ENCODE measurements around the gene SUSD1.
A peak's percentile ranks its signal among the peaks of the same experiment; 100 is the strongest.

DNA sequence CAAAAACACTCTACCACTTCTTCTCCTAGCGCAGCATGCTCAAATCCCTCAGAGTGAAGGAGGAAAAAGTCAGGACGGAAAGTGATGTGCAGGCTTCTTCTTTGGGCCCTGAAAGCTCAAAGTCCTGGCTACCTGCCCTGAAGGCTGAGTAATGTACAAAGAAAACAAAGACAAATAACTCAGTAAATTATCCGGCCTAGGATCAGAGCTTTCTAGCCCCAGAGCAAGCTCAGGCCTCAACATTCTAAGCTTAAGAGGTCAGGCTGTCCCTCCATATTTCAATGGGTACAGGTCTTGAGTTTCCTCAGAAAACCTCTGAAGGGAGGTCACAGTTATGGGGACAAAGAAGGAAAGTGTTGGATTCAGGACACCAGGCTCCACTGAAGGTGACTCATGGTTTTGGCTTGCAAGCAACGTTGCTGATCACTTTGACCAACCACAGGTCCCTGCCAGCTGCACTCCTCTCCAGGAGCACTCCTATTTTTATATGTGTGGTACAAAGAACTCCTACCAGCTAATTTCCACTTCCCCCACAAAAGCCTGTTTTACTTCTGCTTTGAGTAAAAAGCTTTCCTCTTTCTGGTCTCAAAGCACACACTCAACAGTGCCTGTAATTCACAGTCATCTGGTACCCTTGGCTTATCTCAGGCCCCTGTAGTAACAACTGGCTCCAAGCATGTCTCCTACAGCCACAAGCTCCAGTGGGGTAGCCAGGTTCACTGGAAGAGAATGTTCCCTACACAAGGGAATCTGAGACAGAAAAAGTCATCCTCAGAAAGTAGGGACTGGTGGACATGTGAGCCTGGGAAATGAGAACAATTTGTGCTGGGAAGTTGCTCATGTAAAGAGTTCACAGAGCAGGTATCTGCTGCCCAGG, 162.8 kb downstream of the SUSD1 start:
- TF ChIP-seq CHD2 (IDR thresholded peaks at IDR 0.05; ENCODE audit: low read length, partially characterized antibody) (no peak), GABPA (IDR thresholded peaks at IDR 0.05; ENCODE audit: low read depth) (no peak), RAD21 (IDR thresholded peaks at IDR 0.05; ENCODE audit: low read length) (no peak), SMC3 (IDR thresholded peaks at IDR 0.05; ENCODE audit: low read depth, low read length) (no peak), TEAD4 (IDR thresholded peaks at IDR 0.05; ENCODE audit: borderline replicate concordance, insufficient read depth) (peak; percentile 73), EP300 (IDR thresholded peaks at IDR 0.05; ENCODE audit: borderline replicate concordance in 1 of 2, low read depth in 1 of 2, low read length in 1 of 2) (peak in 1 of 2 experiments; percentile 64; a peak in 1 of 4 replicates), FOXM1 (IDR thresholded peaks at IDR 0.05; ENCODE audit: low read depth) (0 out of 2 replicates have a peak, but pooled peaks have one; percentile 42), ELF1 (IDR thresholded peaks at IDR 0.05) (no peak; the same call in 1 of the 2 replicates), POLR2AphosphoS5 (IDR thresholded peaks at IDR 0.05; ENCODE audit: low read depth, low read length) (0 out of 2 replicates have a peak, but pooled peaks have one; percentile 10)
- TF ChIP-seq, protein P1, sequence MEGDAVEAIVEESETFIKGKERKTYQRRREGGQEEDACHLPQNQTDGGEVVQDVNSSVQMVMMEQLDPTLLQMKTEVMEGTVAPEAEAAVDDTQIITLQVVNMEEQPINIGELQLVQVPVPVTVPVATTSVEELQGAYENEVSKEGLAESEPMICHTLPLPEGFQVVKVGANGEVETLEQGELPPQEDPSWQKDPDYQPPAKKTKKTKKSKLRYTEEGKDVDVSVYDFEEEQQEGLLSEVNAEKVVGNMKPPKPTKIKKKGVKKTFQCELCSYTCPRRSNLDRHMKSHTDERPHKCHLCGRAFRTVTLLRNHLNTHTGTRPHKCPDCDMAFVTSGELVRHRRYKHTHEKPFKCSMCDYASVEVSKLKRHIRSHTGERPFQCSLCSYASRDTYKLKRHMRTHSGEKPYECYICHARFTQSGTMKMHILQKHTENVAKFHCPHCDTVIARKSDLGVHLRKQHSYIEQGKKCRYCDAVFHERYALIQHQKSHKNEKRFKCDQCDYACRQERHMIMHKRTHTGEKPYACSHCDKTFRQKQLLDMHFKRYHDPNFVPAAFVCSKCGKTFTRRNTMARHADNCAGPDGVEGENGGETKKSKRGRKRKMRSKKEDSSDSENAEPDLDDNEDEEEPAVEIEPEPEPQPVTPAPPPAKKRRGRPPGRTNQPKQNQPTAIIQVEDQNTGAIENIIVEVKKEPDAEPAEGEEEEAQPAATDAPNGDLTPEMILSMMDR (IDR thresholded peaks at IDR 0.05), result no peak

All from SK-N-SH (cell line).